GM21526 (cell line): ENCODE results near the gene GTF2A1L.
"Not testable (repeated sequence)": the region's sequence is repeated elsewhere in the genome, so short reads cannot be mapped to it uniquely, and the experiment has no call there.

ENCODE experiments used
- ATAC-seq: cut with Tn5 transposase; IDR thresholded peaks from one replicate; pipeline ENCODE4 v1.9.1; 2021; ENCODE audit warnings: moderate library complexity; ENCODE audit not compliant: unreplicated experiment, low FRiP score

GTF2A1L gene

GRCh38 chr2:48607307-48608014 is 10.2 kb upstream of the GTF2A1L start:
- no peak for ATAC-seq

GRCh38 chr2:48613211-48613610 is 4.4 kb upstream of the GTF2A1L start:
- no peak for ATAC-seq

- ATAC-seq: not testable (repeated sequence)
Measured at GRCh38 chr2:48614581-48614980, 3.1 kb upstream of the GTF2A1L start.

GRCh38 chr2:48619526-48619925 is 1.9 kb downstream of the GTF2A1L start:
- ATAC-seq: no peak

GRCh38 chr2:48620604-48621003 is 2.9 kb downstream of the GTF2A1L start:
- no peak for ATAC-seq

GRCh38 chr2:48622691-48623090 is 5.0 kb downstream of the GTF2A1L start:
- ATAC-seq: not testable (repeated sequence)

- no peak for ATAC-seq
Measured at GRCh38 chr2:48624696-48625095, 7.0 kb downstream of the GTF2A1L start.

- no peak for ATAC-seq
Measured at GRCh38 chr2:48626047-48626446, 8.4 kb downstream of the GTF2A1L start.

- no peak for ATAC-seq
Measured at GRCh38 chr2:48633143-48633542, 15.5 kb downstream of the GTF2A1L start.

- ATAC-seq: no peak
Measured at GRCh38 chr2:48635786-48636185, 18.1 kb downstream of the GTF2A1L start.

- ATAC-seq: no peak
Measured at GRCh38 chr2:48638261-48638660, 20.6 kb downstream of the GTF2A1L start.

GRCh38 chr2:48651158-48651790 is 33.6 kb downstream of the GTF2A1L start:
- no peak for ATAC-seq

GRCh38 chr2:48668992-48669391 is 51.3 kb downstream of the GTF2A1L start:
- peak; percentile 50 for ATAC-seq

GRCh38 chr2:48673581-48673980 is 55.9 kb downstream of the GTF2A1L start:
- no peak for ATAC-seq

- no peak for ATAC-seq
Measured at GRCh38 chr2:48674933-48675332, 57.3 kb downstream of the GTF2A1L start.

- ATAC-seq: no peak
Measured at GRCh38 chr2:48677450-48677849, 59.8 kb downstream of the GTF2A1L start.

- ATAC-seq: no peak
Measured at GRCh38 chr2:48685126-48685525, 67.5 kb downstream of the GTF2A1L start.

GRCh38 chr2:48691935-48692691 is 74.5 kb downstream of the GTF2A1L start:
- no peak for ATAC-seq

- no peak for ATAC-seq
Measured at GRCh38 chr2:48693066-48693465, 75.4 kb downstream of the GTF2A1L start.

- no peak for ATAC-seq
Measured at GRCh38 chr2:48693645-48694044, 76.0 kb downstream of the GTF2A1L start.

GRCh38 chr2:48694149-48694548 is 76.5 kb downstream of the GTF2A1L start:
- ATAC-seq: no peak

GRCh38 chr2:48695991-48696390 is 78.3 kb downstream of the GTF2A1L start:
- ATAC-seq: no peak
